HL-60 (cell line): ENCODE results near the gene LRP2.

Source experiments
- CTCF ChIP-seq: IDR thresholded peaks from one replicate; pipeline ENCODE4 v1.5.1; 2011; ENCODE audit warnings: low read length, control low read depth, inconsistent platforms; ENCODE audit not compliant: insufficient read depth
- POLR2AphosphoS5 ChIP-seq: IDR thresholded peaks from 2 replicates; pipeline ENCODE4 v1.6.1; 2012; ENCODE audit warnings: low read depth
- REST ChIP-seq: IDR thresholded peaks from 2 replicates; pipeline ENCODE4 v1.6.1; 2012; ENCODE audit warnings: low read depth; ENCODE audit not compliant: insufficient replicate concordance

- TF ChIP-seq CTCF (no peak), POLR2AphosphoS5 (no peak), REST (no peak)
These were observed 201.3 kb downstream of the LRP2 start for GRCh38 chr2:169160926-169161481.
